ENCODE results near the gene NR1H2.
"Not testable (repeated sequence)": the region's sequence is repeated elsewhere in the genome, so short reads cannot be mapped to it uniquely, and the experiment has no call there.

The NR1H2 gene

GRCh38 chr19:50378169-50378862 lies 2.1 kb downstream of the NR1H2 start:
- DNase-seq (ENCODE audit: low read depth, low spot score) = no peak

- DNase-seq (ENCODE audit: low read depth, low spot score) = no peak
These were observed 2.6 kb downstream of the NR1H2 start for GRCh38 chr19:50378863-50379236.

- DNase-seq (ENCODE audit: low read depth, low spot score) = no peak
These were observed 3.3 kb downstream of the NR1H2 start for GRCh38 chr19:50379602-50380001.

GRCh38 chr19:50380137-50380536 lies 3.9 kb downstream of the NR1H2 start:
- no peak for DNase-seq (ENCODE audit: low read depth, low spot score)

- DNase-seq (ENCODE audit: low read depth, low spot score) = no peak
These were observed 4.5 kb downstream of the NR1H2 start for GRCh38 chr19:50380751-50381151.

- no peak for DNase-seq (ENCODE audit: low read depth, low spot score)
These were observed 5.8 kb downstream of the NR1H2 start for GRCh38 chr19:50381881-50382729.

GRCh38 chr19:50383001-50383851 lies 7.0 kb downstream of the NR1H2 start:
- DNase-seq (ENCODE audit: low read depth, low spot score) = no peak

- DNase-seq (ENCODE audit: low read depth, low spot score) = peak; percentile 88
These were observed 7.8 kb downstream of the NR1H2 start, which contains the start of gene POLD1 for GRCh38 chr19:50383852-50384684. POLD1 (plus strand) TSS chr19:50384347; CDS start chr19:50398852, 14,505 bp downstream.

GRCh38 chr19:50384685-50385535 lies 8.7 kb downstream of the NR1H2 start:
- no peak for DNase-seq (ENCODE audit: low read depth, low spot score)

- no peak for DNase-seq (ENCODE audit: low read depth, low spot score)
These were observed 11.1 kb downstream of the NR1H2 start for GRCh38 chr19:50387176-50387867.

GRCh38 chr19:50387868-50388245 lies 11.6 kb downstream of the NR1H2 start:
- DNase-seq (ENCODE audit: low read depth, low spot score) = no peak

- not testable (repeated sequence) for DNase-seq (ENCODE audit: low read depth, low spot score)
These were observed 14.0 kb downstream of the NR1H2 start for GRCh38 chr19:50390295-50390694.

GRCh38 chr19:50390952-50391351 lies 14.7 kb downstream of the NR1H2 start:
- not testable (repeated sequence) for DNase-seq (ENCODE audit: low read depth, low spot score)

- DNase-seq (ENCODE audit: low read depth, low spot score) = no peak
These were observed 16.5 kb downstream of the NR1H2 start for GRCh38 chr19:50392759-50393158.

- DNase-seq (ENCODE audit: low read depth, low spot score) = no peak
These were observed 17.3 kb downstream of the NR1H2 start for GRCh38 chr19:50393589-50393988.

GRCh38 chr19:50394017-50394416 lies 17.8 kb downstream of the NR1H2 start:
- no peak for DNase-seq (ENCODE audit: low read depth, low spot score)

GRCh38 chr19:50398675-50399367 lies 22.6 kb downstream of the NR1H2 start:
- DNase-seq (ENCODE audit: low read depth, low spot score) = no peak

GRCh38 chr19:50399368-50399745 lies 23.1 kb downstream of the NR1H2 start:
- DNase-seq (ENCODE audit: low read depth, low spot score) = no peak
